ENCODE results near the gene TH. TPM values are rescaled to one million over a fixed set of nuclear protein-coding genes. Genes with fewer than 3 reads are reported as not detected.

Gene TH
- total and polyA plus RNA-seq, 9 of the 15 experiments (the other 6 are each of a cell fraction or from before 2014, with no cell fraction given) = not detected

- Histone ChIP-seq H3K4me1 (replicated peaks in 1 of 2; ENCODE audit: control insufficient read depth in 2 of 2, insufficient read depth in 2 of 2, low read length in 2 of 2) (peaks cover 0 to 9% of the 10 kb centered on the region in 2 experiments; a peak in 1 of 5 replicates), H3K9ac (ENCODE audit: insufficient read depth in 1 of 2, low read depth in 2 of 2, low read length in 2 of 2) (no peak overlapping the region), H3K9me3 (replicated peaks; ENCODE audit: control insufficient read depth, insufficient read depth, low read depth, low read length) (no peaks in the 10 kb centered on the region; the same call in 1 of the 2 replicates), H3K27ac (ENCODE audit: extremely low read depth, low read depth, low read length) (no peak overlapping the region), H2AFZ (ENCODE audit: low read depth, low read length) (no peak overlapping the region), H3K36me3 (ENCODE audit: control insufficient read depth, insufficient read depth, low read length) (no peaks in the 10 kb centered on the region), H3K4me3 (no peak overlapping the region), H3K27me3 (ENCODE audit: control insufficient read depth in 2 of 2, insufficient read depth in 2 of 2, low read length in 2 of 2) (peaks cover 21 to 63% of the 10 kb centered on the region in 2 experiments; a peak in 4 of 5 replicates), H3K79me2 (ENCODE audit: control insufficient read depth, insufficient read depth, low read length) (no peaks in the 10 kb centered on the region), H3K4me2 (ENCODE audit: insufficient read depth, low read length) (no peak overlapping the region), H3K9me1 (ENCODE audit: control insufficient read depth, insufficient read depth, low read length) (no peaks in the 10 kb centered on the region), H4K20me1 (replicated peaks; ENCODE audit: control insufficient read depth, insufficient read depth, low read length) (no peaks in the 10 kb centered on the region; the same call in none of the 2 replicates)
- BruUV-seq (replicated peaks) = no TSS peak
- ATAC-seq (no peak), DNase-seq (ENCODE audit: extremely low read depth in 1 of 4, low spot score in 3 of 4) (no peak), FAIRE-seq (no peak)
- intact Hi-C loops (cut with micrococcal nuclease) (no loop called here), in situ Hi-C loops (cut with MboI) (no loop called here)
- ChIA-PET CTCF (ENCODE audit: low intra/inter-chr PET ratio) (no interaction called here), POLR2A (interaction anchor here (0.6 kb wide), 1 partner anchor 10 kb away, joined by 3 read pairs; no protein-coding TSS in a partner anchor)
- 7% methylated on average over 12 of the region's 15 CpGs for WGBS (ENCODE audit: insufficient coverage, low coverage, missing lambda C conversion rate)
- TF ChIP-seq MTF1 (CRISPR knock-in tag; IDR thresholded peaks at IDR 0.05; ENCODE audit: borderline replicate concordance) = no peak
- TF ChIP-seq SRSF1 (IDR thresholded peaks at IDR 0.05; ENCODE audit: low read depth, low read length) = no peak
- no peak for TF ChIP-seq THRA (IDR thresholded peaks at IDR 0.05)
- TF ChIP-seq IRF1 (CRISPR knock-in tag; IDR thresholded peaks at IDR 0.05; ENCODE audit: borderline replicate concordance) = no peak
- no peak for TF ChIP-seq SRSF9 (IDR thresholded peaks at IDR 0.05; ENCODE audit: borderline replicate concordance, low read depth, low read length)
- TF ChIP-seq CTBP1 (IDR thresholded peaks at IDR 0.05; ENCODE audit: borderline replicate concordance) = no peak
- no peak for TF ChIP-seq TGIF2 (CRISPR knock-in tag; IDR thresholded peaks at IDR 0.05)
- TF ChIP-seq MGA (IDR thresholded peaks at IDR 0.05) = no peak
- no peak for TF ChIP-seq RFX1 (IDR thresholded peaks at IDR 0.05)
These were observed 8.7 kb upstream of the TH start for GRCh38 chr11:2180347-2180746.

Data from K562 (cell line).